CD14-positive monocyte (primary cell): ENCODE data around the gene LIM2. TPM values are rescaled to one million over a fixed set of nuclear protein-coding genes. Genes with fewer than 3 reads are reported as not detected.

ENCODE experiments used
- DNase-seq, 3 donors: peaks; one replicate each; pipeline ENCODE4 v3.0.0-alpha.2; 2011 to 2022
- H2AFZ ChIP-seq: 2 replicates; pipeline ENCODE4 v1.6.0; 2012; ENCODE audit warnings: mild to moderate bottlenecking, low read depth, low read length, inconsistent platforms; ENCODE audit not compliant: insufficient read depth, poor library complexity, severe bottlenecking
- H3K27ac ChIP-seq, 2 donors: 1 replicate in 1 of 2; 2 replicates in 1 of 2; pipeline ENCODE4 v1.5.1; 2012 to 2013; ENCODE audit warnings: low read length in 2 of 2, control low read depth in 1 of 2, inconsistent platforms in 1 of 2, low read depth in 1 of 2, mild to moderate bottlenecking in 1 of 2
- H3K27me3 ChIP-seq, 2 donors: one replicate each; pipeline versions ENCODE4 v1.6.0 to v1.6.1; 2011 to 2013; ENCODE audit warnings: low read length in 2 of 2; ENCODE audit not compliant: control insufficient read depth in 2 of 2, insufficient read depth in 2 of 2
- H3K36me3 ChIP-seq, 2 donors: replicated peaks in 1 of 2; 1 replicate in 1 of 2; 2 replicates in 1 of 2; pipeline versions ENCODE4 v1.5.1 to v1.6.1; 2012 to 2013; ENCODE audit warnings: low read length in 2 of 2, control low read depth in 1 of 2, inconsistent platforms in 1 of 2, mild to moderate bottlenecking in 1 of 2; ENCODE audit not compliant: insufficient read depth in 2 of 2, control insufficient read depth in 1 of 2
- H3K4me1 ChIP-seq, 2 donors: 1 replicate in 1 of 2; 2 replicates in 1 of 2; pipeline versions ENCODE4 v1.5.1 to v1.6.1; 2012 to 2013; ENCODE audit warnings: low read length in 2 of 2, control low read depth in 1 of 2, inconsistent platforms in 1 of 2, mild to moderate bottlenecking in 1 of 2, moderate library complexity in 1 of 2; ENCODE audit not compliant: insufficient read depth in 2 of 2, control insufficient read depth in 1 of 2
- H3K4me2 ChIP-seq: replicated peaks from 2 replicates; pipeline ENCODE3; 2012; ENCODE audit warnings: low read length, moderate library complexity, mild to moderate bottlenecking; ENCODE audit not compliant: poor library complexity, severe bottlenecking; ENCODE audit errors: extremely low read depth
- H3K4me3 ChIP-seq, 3 experiments: fragments of 200-600 bp in 1 of 3; sonication (generic) in 1 of 3; replicated peaks in 1 of 3; 1 replicate in 2 of 3; 2 replicates in 1 of 3; pipeline ENCODE4 v1.5.1; 2011 to 2013; ENCODE audit warnings: low read length in 3 of 3, mild to moderate bottlenecking in 3 of 3, control low read depth in 2 of 3, low read depth in 2 of 3, inconsistent platforms in 1 of 3, moderate library complexity in 1 of 3
- H3K79me2 ChIP-seq: 2 replicates; pipeline ENCODE4 v1.6.0; 2012; ENCODE audit warnings: mild to moderate bottlenecking, control low read depth, inconsistent platforms, low read length, moderate library complexity; ENCODE audit not compliant: insufficient read depth
- H3K9ac ChIP-seq: 2 replicates; pipeline ENCODE4 v1.6.0; 2017; ENCODE audit warnings: low read length, mild to moderate bottlenecking; ENCODE audit not compliant: insufficient read depth, poor library complexity, severe bottlenecking
- H3K9me3 ChIP-seq, 2 donors: replicated peaks in 1 of 2; 1 replicate in 1 of 2; 2 replicates in 1 of 2; pipeline versions ENCODE4 v1.5.1 to v1.6.1; 2012 to 2013; ENCODE audit warnings: low read length in 2 of 2, control low read depth in 1 of 2; ENCODE audit not compliant: control insufficient read depth in 1 of 2, insufficient read depth in 1 of 2
- H4K20me1 ChIP-seq: 2 replicates; pipeline ENCODE4 v1.6.0; 2012; ENCODE audit warnings: mild to moderate bottlenecking, low read length, control low read depth, moderate library complexity; ENCODE audit not compliant: insufficient read depth
- H3K27ac Mint-ChIP-seq, 7 donors: one replicate each; pipeline ENCODE4 v1.8.0; 2020; ENCODE audit warnings: mild to moderate bottlenecking in 7 of 7, mixed read lengths in 7 of 7, moderate library complexity in 6 of 7, inconsistent platforms in 2 of 7
- H3K27me3 Mint-ChIP-seq, 3 donors: one replicate each; pipeline ENCODE4 v1.8.0; 2021 to 2022; ENCODE audit warnings: low read depth in 3 of 3, mild to moderate bottlenecking in 3 of 3, mixed read lengths in 3 of 3, moderate library complexity in 3 of 3, inconsistent platforms in 1 of 3
- H3K36me3 Mint-ChIP-seq, 2 donors: one replicate each; pipeline ENCODE4 v1.8.0; 2020; ENCODE audit warnings: mixed read lengths in 2 of 2, inconsistent platforms in 1 of 2, mild to moderate bottlenecking in 1 of 2
- H3K4me1 Mint-ChIP-seq: one replicate; pipeline ENCODE4 v1.8.0; 2020; ENCODE audit warnings: mild to moderate bottlenecking, mixed read lengths
- H3K4me3 Mint-ChIP-seq, 2 donors: one replicate each; pipeline ENCODE4 v1.8.0; 2020; ENCODE audit warnings: mild to moderate bottlenecking in 2 of 2, mixed read lengths in 2 of 2, moderate library complexity in 1 of 2
- H3K9me3 Mint-ChIP-seq, 7 donors: one replicate each; pipeline ENCODE4 v1.8.0; 2020 to 2022; ENCODE audit warnings: mixed read lengths in 7 of 7, mild to moderate bottlenecking in 6 of 7, moderate library complexity in 6 of 7, inconsistent platforms in 2 of 7
- CTCF ChIP-seq: fragments of 200-600 bp; IDR thresholded peaks from one replicate; pipeline ENCODE4 v1.8.0; 2022; ENCODE audit warnings: antibody characterized with exemption, mild to moderate bottlenecking
- WGBS: methylation state at CpG from one replicate; pipeline ENCODE4 v1.1.5; 2013; ENCODE audit warnings: missing lambda C conversion rate; ENCODE audit not compliant: insufficient coverage; 5-methylcytosine and 5-hydroxymethylcytosine counted together
- intact Hi-C, 2 donors: fragments of 100-400 bp; cut with micrococcal nuclease; formaldehyde crosslinking; loops; one replicate each; pipeline versions ENCODE4 v1.15.0 to v1.15.1; 2023
- polyA plus RNA-seq, 3 donors: library from polyadenylated mRNA; depleted of rRNA in 1 of 3; unstranded in 2 of 3; stranded (reverse) in 1 of 3; fragments of 300-500 nt in 2 of 3; fragments of >200 nt in 1 of 3; fragmentation: Illumina TruSeq in 2 of 3; gene quantifications; 1 replicate in 2 of 3; 2 replicates in 1 of 3; pipeline ENCODE4 v1.2.3, GENCODE V29; 2012 to 2021

LIM2 gene
- polyA plus RNA-seq, 3 donors: not detected

- H3K4me1 ChIP-seq: peaks cover 13 to 28% of the 10 kb centered on the region in 2 donors
- Mint-ChIP-seq H3K4me3 (no peak overlapping the region), H3K36me3 (peaks cover 2% of the 10 kb centered on the region in 2 donors), H3K4me1 (peaks cover 21% of the 10 kb centered on the region), H3K27ac (no peak overlapping the region), H3K9me3 (peaks cover 2 to 22% (median 10%) of the 10 kb centered on the region in 7 donors), H3K27me3 (peaks cover 28 to 36% (median 29%) of the 10 kb centered on the region in 3 donors)
- H3K4me3 ChIP-seq: no peak overlapping the region
- DNase-seq: no peak
- peaks cover 12 to 32% of the 10 kb centered on the region in 2 donors for H3K27me3 ChIP-seq
- no peaks in the 10 kb centered on the region for H3K36me3 ChIP-seq
- no peak overlapping the region for H3K9ac ChIP-seq
- no peak overlapping the region for H3K4me2 ChIP-seq
- H3K9me3 ChIP-seq: peaks cover 0 to 4% of the 10 kb centered on the region in 2 donors
- H4K20me1 ChIP-seq: no peaks in the 10 kb centered on the region
- no peak for TF ChIP-seq CTCF
- intact Hi-C loops: no loop called here
- no peak overlapping the region for H3K27ac ChIP-seq
- no peak overlapping the region for H2AFZ ChIP-seq
- no peaks in the 10 kb centered on the region for H3K79me2 ChIP-seq
- WGBS: 100% methylated on average over 1 of the region's 4 CpGs
Observed at GRCh38 chr19:51330366-51330765, 57.4 kb downstream of the LIM2 start.

Other genes starting within 250 kb of the LIM2 start
- gene SIGLEC7, start 245.7 kb downstream of the LIM2 start, polyA plus RNA-seq: 10 to 100 TPM; 71.8 to 93.3 (median 82.0) TPM
- 100 to 1,000 TPM; 229 to 360 (median 264) TPM for gene CD33, start 162.9 kb downstream of the LIM2 start, polyA plus RNA-seq
- gene SIGLECL1, start 136.9 kb downstream of the LIM2 start, polyA plus RNA-seq: under 1 TPM in 1 of 3 donors, not detected in 2; 0.16 TPM
- under 1 TPM in 1 of 3 donors, not detected in 2; 0.05 TPM for gene IGLON5, start 76.3 kb downstream of the LIM2 start, polyA plus RNA-seq
- 1 to 10 TPM in 1 of 3 donors, under 1 TPM in 2; 0.62 to 2.3 (median 0.73) TPM for gene VSIG10L, start 45.8 kb downstream of the LIM2 start, polyA plus RNA-seq
- gene ETFB, start 21.6 kb downstream of the LIM2 start, polyA plus RNA-seq: 10 to 100 TPM; 51.0 to 72.1 (median 63.0) TPM
- under 1 TPM in 1 of 3 donors, not detected in 2; 0.08 TPM for gene CLDND2, start 19.0 kb downstream of the LIM2 start, polyA plus RNA-seq
- 10 to 100 TPM; 11.1 to 19.9 (median 16.4) TPM for gene NKG7, start 15.3 kb downstream of the LIM2 start, polyA plus RNA-seq
- not detected for gene C19orf84, start 2.6 kb upstream of the LIM2 start, polyA plus RNA-seq
- gene SIGLEC10, start 29.7 kb upstream of the LIM2 start, polyA plus RNA-seq: 100 to 1,000 TPM in 1 of 3 donors, 10 to 100 TPM in 2; 16.6 to 114 (median 64.9) TPM
- not detected for gene SIGLEC8, start 70.5 kb upstream of the LIM2 start, polyA plus RNA-seq
- gene CEACAM18, start 90.6 kb upstream of the LIM2 start, polyA plus RNA-seq: not detected
- 1 to 10 TPM in 2 of 3 donors, under 1 TPM in 1; 0.24 to 1.8 (median 1.3) TPM for gene SIGLEC12, start 113.8 kb upstream of the LIM2 start, polyA plus RNA-seq
- under 1 TPM in 1 of 3 donors, not detected in 2; 0.04 TPM for gene SIGLEC6, start 143.7 kb upstream of the LIM2 start, polyA plus RNA-seq
- 1 to 10 TPM in 1 of 3 donors, under 1 TPM in 2; 0.39 to 2.4 (median 0.82) TPM for gene ZNF175, start 183.3 kb upstream of the LIM2 start, polyA plus RNA-seq
- gene SIGLEC5, start 242.4 kb upstream of the LIM2 start, polyA plus RNA-seq: 10 to 100 TPM in 2 of 3 donors, not detected in 1; 10.2 to 12.6 TPM